Muscle of leg (tissue), 16 donors: ENCODE measurements around the gene UPK3B. TPM values are rescaled to one million over a fixed set of nuclear protein-coding genes. Genes with fewer than 3 reads are reported as not detected.
"Not testable (repeated sequence)": the region's sequence is repeated elsewhere in the genome, so short reads cannot be mapped to it uniquely, and the experiment has no call there.

ENCODE experiments used
- DNase-seq: peaks from one replicate; pipeline ENCODE4 v3.0.0; 2013
- H3K27ac ChIP-seq: one replicate; pipeline ENCODE4 v1.5.1; 2013; ENCODE audit warnings: mild to moderate bottlenecking, low read length, control low read depth
- H3K27me3 ChIP-seq: one replicate; pipeline ENCODE4 v1.6.1; 2013; ENCODE audit warnings: low read length; ENCODE audit not compliant: control insufficient read depth, insufficient read depth
- H3K36me3 ChIP-seq: one replicate; pipeline ENCODE4 v1.6.1; 2013; ENCODE audit warnings: low read length; ENCODE audit not compliant: control insufficient read depth, insufficient read depth
- H3K4me1 ChIP-seq: one replicate; pipeline ENCODE4 v1.6.1; 2013; ENCODE audit warnings: low read length; ENCODE audit not compliant: control insufficient read depth, insufficient read depth
- H3K4me3 ChIP-seq: one replicate; pipeline ENCODE4 v1.5.1; 2013; ENCODE audit warnings: low read length, control low read depth
- H3K9me3 ChIP-seq: replicated peaks from 2 replicates; pipeline ENCODE4 v1.6.1; 2013; ENCODE audit warnings: low read depth, low read length; ENCODE audit not compliant: control insufficient read depth
- WGBS: methylation state at CpG from one replicate; pipeline ENCODE4 v1.1.5; 2013; ENCODE audit warnings: missing lambda C conversion rate; ENCODE audit not compliant: insufficient coverage; 5-methylcytosine and 5-hydroxymethylcytosine counted together
- long read RNA-seq, 11 donors: transcript quantifications; one replicate each; lab custom pipeline, GENCODE V29; 2026
- polyA plus RNA-seq, 8 donors: library from polyadenylated mRNA; unstranded; fragments of 120-200 nt; gene quantifications; one replicate each; pipeline versions ENCODE4 v1.2.1 to v1.2.3, GENCODE V29; 2013; ENCODE audit warnings: inconsistent platforms in 1 of 8, low replicate concordance in 1 of 8; ENCODE audit not compliant: insufficient read length in 8 of 8, insufficient read depth in 1 of 8
- total RNA-seq: library from RNA; stranded (reverse); fragments of 120-200 nt; gene quantifications from one replicate; pipeline ENCODE4 v1.2.4, GENCODE V29; 2013

UPK3B gene
- total RNA-seq = 0.53 TPM
- polyA plus RNA-seq = 1 to 10 TPM in 2 of 8 donors, under 1 TPM in 5, not detected in 1; 0.16 to 4.3 (median 0.43) TPM
- long read RNA-seq, donor 1 = 0 reads
- long read RNA-seq, donor 2 = 0 reads
- long read RNA-seq, donor 3 = 0 reads
- long read RNA-seq, donor 4 = 0 reads
- long read RNA-seq, donor 5 = 0 reads
- long read RNA-seq, donor 6 = 0 reads
- long read RNA-seq, donor 7 = 0 reads
- long read RNA-seq, donor 8 = 0 reads
- long read RNA-seq, donor 9 = 0 reads
- long read RNA-seq, donor 10 = 0 reads
- long read RNA-seq, donor 11 = 0 reads

GRCh38 chr7:76509931-76510877 is at the start of gene UPK3B:
TSS of gene UPK3B (plus strand) at chr7:76510552. CDS start at chr7:76510653, 101 bp downstream.
- Histone ChIP-seq H3K27me3 (no peaks in the 10 kb centered on the region), H3K4me3 (no peak within 1 kb of the TSS), H3K27ac (no peak within 1 kb of the TSS), H3K4me1 (peaks cover 11% of the 10 kb centered on the region), H3K36me3 (peaks cover 13% of the 10 kb centered on the region), H3K9me3 (no peaks in the 10 kb centered on the region)
- no peak for DNase-seq
- WGBS = 34% methylated on average over 7 of the region's 20 CpGs

- not testable (repeated sequence) for H3K36me3 ChIP-seq, H3K4me3 ChIP-seq, H3K9me3 ChIP-seq, H3K27ac ChIP-seq, H3K27me3 ChIP-seq, DNase-seq, H3K4me1 ChIP-seq
- no CpG with 5 or more reads among the region's 20 CpGs for WGBS
Observed at GRCh38 chr7:76460767-76461166, 49.6 kb upstream of the UPK3B start.

DNA sequence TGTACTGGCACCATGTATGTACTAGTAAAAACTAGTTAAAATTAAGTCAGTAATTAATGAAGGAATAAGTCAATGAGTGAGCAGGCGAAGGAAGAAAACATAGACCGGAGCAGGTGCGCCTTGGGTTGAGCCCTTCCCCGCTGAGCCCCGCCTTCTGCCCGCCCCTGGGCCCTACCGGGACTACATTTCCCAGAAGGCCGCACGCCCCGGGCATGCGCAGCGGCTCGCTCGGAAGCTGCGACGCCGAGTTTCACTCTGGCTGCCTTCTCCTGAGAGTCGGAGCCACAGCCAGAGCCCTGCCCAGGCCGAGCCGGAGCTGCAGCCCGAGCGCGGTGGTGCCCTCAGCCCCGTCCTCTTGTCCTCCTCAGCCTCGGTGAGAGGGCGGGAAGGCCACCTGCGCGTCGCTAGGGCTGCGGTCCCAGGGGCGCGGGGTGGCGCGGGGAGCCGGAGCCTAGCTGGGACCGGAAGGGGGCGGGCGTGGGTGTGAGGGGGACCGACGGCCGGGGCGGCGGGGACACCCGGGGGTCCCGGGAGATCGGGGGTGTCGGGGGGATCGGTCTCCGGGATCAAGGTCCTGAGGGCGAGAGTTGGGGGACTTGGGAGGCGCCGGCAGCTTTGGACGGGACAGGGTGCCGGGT is 48.8 kb upstream of the UPK3B start, which contains the start of gene DTX2:
Gene DTX2 (plus strand): TSS at position 246 of the 638 bp plus-strand sequence. CDS start 18,801 bp downstream, outside the sequence.
- not testable (repeated sequence) for H3K27me3 ChIP-seq, H3K9me3 ChIP-seq, H3K27ac ChIP-seq, DNase-seq, H3K36me3 ChIP-seq, H3K4me1 ChIP-seq
- peak within 1 kb of the TSS; percentile 41 for H3K4me3 ChIP-seq
- WGBS = no CpG with 5 or more reads among the region's 54 CpGs

DNA sequence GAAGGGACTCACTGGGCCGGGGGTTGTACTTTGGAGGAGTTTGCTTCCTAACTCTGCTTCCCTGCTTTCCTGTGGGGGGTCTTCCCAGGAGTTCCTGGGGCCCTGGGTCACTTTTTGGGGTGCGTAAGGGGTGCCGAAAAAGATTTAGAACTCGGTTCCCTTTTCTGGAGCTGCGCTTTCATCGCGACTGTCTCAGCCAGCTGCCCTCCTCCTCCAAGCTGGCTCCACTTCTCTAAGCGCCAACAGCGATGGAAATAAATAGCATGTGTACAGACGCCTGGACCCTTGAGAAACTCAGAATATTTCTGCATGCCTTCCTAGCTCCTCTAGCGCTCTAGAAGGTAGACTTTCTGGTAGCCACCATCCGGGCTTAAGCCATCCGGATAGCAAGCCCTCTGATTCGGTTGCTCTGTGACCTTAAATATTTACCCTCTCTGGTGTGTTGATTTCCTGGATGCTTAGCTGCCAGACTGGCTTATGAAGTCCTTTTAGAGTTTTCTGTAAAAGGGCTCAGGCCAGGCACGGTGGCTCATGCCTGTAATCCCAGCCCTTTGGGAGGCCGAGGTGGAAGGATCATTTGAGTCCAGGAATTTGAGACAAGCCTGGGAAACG is 48.0 kb upstream of the UPK3B start:
- H3K27ac ChIP-seq, H3K4me1 ChIP-seq, H3K4me3 ChIP-seq, H3K36me3 ChIP-seq, H3K27me3 ChIP-seq, H3K9me3 ChIP-seq, DNase-seq: not testable (repeated sequence)
- WGBS = no CpG with 5 or more reads among the region's 17 CpGs

- WGBS = no CpG with 5 or more reads among the region's 5 CpGs
- not testable (repeated sequence) for H3K4me1 ChIP-seq, H3K36me3 ChIP-seq, H3K9me3 ChIP-seq, DNase-seq, H3K27ac ChIP-seq, H3K27me3 ChIP-seq, H3K4me3 ChIP-seq
Observed at GRCh38 chr7:76464959-76465358, 45.4 kb upstream of the UPK3B start.

DNA sequence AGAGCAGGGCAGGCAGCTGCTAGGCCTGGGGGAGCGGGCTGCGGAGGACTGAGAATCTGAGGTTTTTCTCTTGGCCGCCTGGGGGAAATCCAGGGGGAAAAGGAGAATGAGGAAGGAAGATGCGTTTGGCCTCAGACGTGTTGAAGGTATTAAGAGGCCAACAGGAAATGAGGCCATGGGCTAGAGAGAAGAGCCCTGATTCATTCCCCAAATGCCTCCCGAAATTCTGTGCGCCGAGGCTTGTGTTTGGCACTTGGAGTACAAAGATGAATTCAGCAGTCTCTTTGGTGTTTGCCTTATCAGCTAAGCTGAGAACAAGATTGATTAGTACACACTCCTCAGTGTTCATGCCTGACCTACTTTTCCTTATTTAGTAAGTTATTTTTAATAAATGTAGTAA is 44.4 kb upstream of the UPK3B start:
- H3K36me3 ChIP-seq, H3K4me1 ChIP-seq, H3K27me3 ChIP-seq, H3K9me3 ChIP-seq, DNase-seq, H3K4me3 ChIP-seq, H3K27ac ChIP-seq: not testable (repeated sequence)
- no CpG with 5 or more reads among the region's 8 CpGs for WGBS

- not testable (repeated sequence) for H3K36me3 ChIP-seq, H3K27ac ChIP-seq, H3K4me1 ChIP-seq, H3K27me3 ChIP-seq, H3K9me3 ChIP-seq, DNase-seq, H3K4me3 ChIP-seq
- WGBS = 93% methylated on average over 3 of the region's 14 CpGs
Observed at GRCh38 chr7:76467743-76468404, 42.5 kb upstream of the UPK3B start.

- not testable (repeated sequence) for H3K4me3 ChIP-seq, H3K27ac ChIP-seq, DNase-seq, H3K27me3 ChIP-seq, H3K4me1 ChIP-seq, H3K36me3 ChIP-seq, H3K9me3 ChIP-seq
- no CpG with 5 or more reads among the region's 10 CpGs for WGBS
Observed at GRCh38 chr7:76471556-76472221, 38.7 kb upstream of the UPK3B start.

GRCh38 chr7:76473097-76473496 is 37.3 kb upstream of the UPK3B start:
- DNase-seq, H3K36me3 ChIP-seq, H3K27me3 ChIP-seq, H3K4me1 ChIP-seq, H3K9me3 ChIP-seq, H3K4me3 ChIP-seq, H3K27ac ChIP-seq: not testable (repeated sequence)
- no CpG with 5 or more reads among the region's 6 CpGs for WGBS
